H1 (cell line): ENCODE results near the gene GSDME. TPM values are rescaled to one million over a fixed set of nuclear protein-coding genes. Genes with fewer than 3 reads are reported as not detected.
A peak's percentile ranks its signal among the peaks of the same experiment; 100 is the strongest.

Experiments used
- CTCF ChIA-PET: fragments of 300-600 bp; sonication (Branson Sonifier 250); formaldehyde crosslinking; loops from one replicate; lab custom pipeline; 2021; ENCODE audit not compliant: partially characterized antibody; lab: Charles Lee
- POLR2A ChIA-PET: fragments of 300-600 bp; sonication (Branson Sonifier 250); formaldehyde crosslinking; loops from one replicate; lab custom pipeline; 2021; ENCODE audit warnings: inconsistent platforms; ENCODE audit not compliant: partially characterized antibody; lab: Charles Lee
- DNase-seq, 2 experiments: peaks; one replicate each; pipeline versions ENCODE4 v3.0.0 to v3.0.0-alpha.2; 2010 to 2022; ENCODE audit warnings: low spot score in 2 of 2, low read depth in 1 of 2, mixed read lengths in 1 of 2
- FAIRE-seq: peaks from 2 replicates; lab custom pipeline; 2011; peaks lifted over from hg19 to GRCh38; lab: Jason Lieb, UNC
- H2AFZ ChIP-seq: 2 replicates; pipeline ENCODE4 v1.8.1; 2012; ENCODE audit warnings: low read length, inconsistent platforms
- H2AK5ac ChIP-seq: 2 replicates; pipeline ENCODE4 v1.6.1; 2013; ENCODE audit warnings: low read depth, low read length
- H2BK120ac ChIP-seq: replicated peaks from 2 replicates; pipeline ENCODE3; 2013; ENCODE audit warnings: low read depth, low read length, inconsistent platforms
- H2BK12ac ChIP-seq: 2 replicates; pipeline ENCODE4 v1.6.1; 2013; ENCODE audit warnings: low read depth, low read length
- H2BK15ac ChIP-seq: 2 replicates; pipeline ENCODE4 v1.6.1; 2013; ENCODE audit warnings: low read length
- H2BK20ac ChIP-seq: 2 replicates; pipeline ENCODE4 v1.6.1; 2013; ENCODE audit warnings: low read length
- H2BK5ac ChIP-seq: 2 replicates; pipeline ENCODE4 v1.6.1; 2013; ENCODE audit warnings: low read depth, low read length
- H3K14ac ChIP-seq: 2 replicates; pipeline ENCODE4 v1.6.1; 2013; ENCODE audit warnings: inconsistent platforms; ENCODE audit not compliant: insufficient read length
- H3K18ac ChIP-seq: 2 replicates; pipeline ENCODE4 v1.6.1; 2013; ENCODE audit warnings: low read length; ENCODE audit errors: extremely low read depth
- H3K23ac ChIP-seq: 2 replicates; pipeline ENCODE4 v1.6.1; 2013; ENCODE audit warnings: inconsistent platforms; ENCODE audit not compliant: insufficient read length
- H3K23me2 ChIP-seq: 2 replicates; pipeline ENCODE4 v1.6.1; 2013; ENCODE audit warnings: low read depth, low read length
- H3K27ac ChIP-seq: 2 replicates; pipeline ENCODE4 v1.6.1; 2011; ENCODE audit warnings: low read depth, low read length, inconsistent platforms
- H3K27me3 ChIP-seq, 4 experiments: replicated peaks in 1 of 4; 1 replicate in 1 of 4; 2 replicates in 3 of 4; pipeline versions ENCODE4 v1.6.1 to v1.8.1; 2011 to 2013; ENCODE audit warnings: low read length in 3 of 4, mild to moderate bottlenecking in 3 of 4, inconsistent platforms in 2 of 4, mixed read lengths in 2 of 4, moderate library complexity in 1 of 4; ENCODE audit not compliant: control insufficient read depth in 3 of 4, insufficient read depth in 3 of 4; ENCODE audit errors: extremely low read depth in 1 of 4
- H3K36me3 ChIP-seq, 4 experiments: 2 replicates each; pipeline versions ENCODE4 v1.6.1 to v1.8.1; 2011 to 2013; ENCODE audit warnings: mild to moderate bottlenecking in 4 of 4, low read length in 3 of 4, moderate library complexity in 2 of 4, control low read depth in 1 of 4, inconsistent platforms in 1 of 4; ENCODE audit not compliant: insufficient read depth in 4 of 4, control insufficient read depth in 2 of 4
- H3K4ac ChIP-seq: replicated peaks from 2 replicates; pipeline ENCODE3; 2013; ENCODE audit warnings: low read length, low read depth, mixed read lengths, inconsistent platforms; ENCODE audit not compliant: insufficient read length
- H3K4me1 ChIP-seq, 4 experiments: replicated peaks in 1 of 4; 1 replicate in 1 of 4; 2 replicates in 3 of 4; pipeline versions ENCODE4 v1.6.1 to v1.8.1; 2011 to 2013; ENCODE audit warnings: low read length in 3 of 4, inconsistent platforms in 2 of 4, mixed read lengths in 1 of 4; ENCODE audit not compliant: insufficient read depth in 4 of 4, control insufficient read depth in 3 of 4
- H3K4me2 ChIP-seq, 2 experiments: 2 replicates each; pipeline versions ENCODE4 v1.6.1 to v1.8.1; 2011 to 2013; ENCODE audit warnings: low read depth in 2 of 2, low read length in 2 of 2, control low read depth in 1 of 2, inconsistent platforms in 1 of 2, mild to moderate bottlenecking in 1 of 2; ENCODE audit not compliant: insufficient read depth in 1 of 2
- H3K4me3 ChIP-seq, 4 experiments: fragments of 200-600, 300-600 bp in 1 of 4; sonication (generic), shearing (Covaris generic), sonication (Bioruptor Twin) in 1 of 4; 2 replicates each; pipeline versions ENCODE4 v1.5.1 to v1.8.1; 2011 to 2016; ENCODE audit warnings: low read length in 4 of 4, low read depth in 3 of 4, control low read depth in 2 of 4, inconsistent platforms in 2 of 4, mild to moderate bottlenecking in 2 of 4, mixed read lengths in 1 of 4, moderate library complexity in 1 of 4; ENCODE audit not compliant: insufficient read depth in 2 of 4; ENCODE audit errors: extremely low read depth in 1 of 4
- H3K56ac ChIP-seq: replicated peaks from 2 replicates; pipeline ENCODE3; 2013; ENCODE audit warnings: low read depth, mild to moderate bottlenecking, mixed read lengths, low read length, inconsistent platforms; ENCODE audit not compliant: insufficient read length
- H3K79me1 ChIP-seq: 2 replicates; pipeline ENCODE4 v1.6.1; 2013; ENCODE audit warnings: low read depth, low read length, control low read depth
- H3K79me2 ChIP-seq, 2 experiments: 2 replicates each; pipeline versions ENCODE4 v1.6.1 to v1.8.1; 2012 to 2013; ENCODE audit warnings: low read length in 2 of 2, mild to moderate bottlenecking in 2 of 2, inconsistent platforms in 1 of 2; ENCODE audit not compliant: insufficient read depth in 2 of 2, control insufficient read depth in 1 of 2
- H3K9ac ChIP-seq, 4 experiments: replicated peaks in 1 of 4; 1 replicate in 1 of 4; 2 replicates in 3 of 4; pipeline versions ENCODE4 v1.6.1 to v1.8.1; 2011 to 2013; ENCODE audit warnings: low read depth in 3 of 4, low read length in 3 of 4, control low read depth in 2 of 4, mild to moderate bottlenecking in 2 of 4, moderate library complexity in 2 of 4, inconsistent platforms in 1 of 4; ENCODE audit errors: extremely low read depth in 1 of 4
- H3K9me3 ChIP-seq, 2 experiments: 2 replicates each; pipeline versions ENCODE4 v1.6.1 to v1.8.1; 2012 to 2013; ENCODE audit warnings: mild to moderate bottlenecking in 2 of 2, moderate library complexity in 2 of 2, control low read depth in 1 of 2, inconsistent platforms in 1 of 2, low read depth in 1 of 2, low read length in 1 of 2, mixed read lengths in 1 of 2; ENCODE audit not compliant: insufficient read depth in 2 of 2
- H4K20me1 ChIP-seq, 2 experiments: replicated peaks in 1 of 2; 2 replicates each; pipeline versions ENCODE3 to v1.8.1; 2011 to 2013; ENCODE audit warnings: inconsistent platforms in 2 of 2, low read length in 2 of 2, mild to moderate bottlenecking in 1 of 2; ENCODE audit not compliant: insufficient read depth in 2 of 2, control insufficient read depth in 1 of 2
- H4K5ac ChIP-seq: 2 replicates; pipeline ENCODE4 v1.6.1; 2013; ENCODE audit warnings: low read length, low read depth, mixed read lengths, inconsistent platforms; ENCODE audit not compliant: insufficient read length
- H4K8ac ChIP-seq: 2 replicates; pipeline ENCODE4 v1.8.0; 2013; ENCODE audit warnings: mild to moderate bottlenecking, moderate library complexity, low read length, inconsistent platforms; ENCODE audit not compliant: insufficient read depth; ENCODE audit errors: extremely low read depth
- H4K91ac ChIP-seq: replicated peaks from 2 replicates; pipeline ENCODE3; 2013; ENCODE audit warnings: low read length, mixed read lengths, inconsistent platforms; ENCODE audit not compliant: insufficient read length
- KDM4A ChIP-seq: IDR thresholded peaks from one replicate; pipeline ENCODE4 v1.7.1; 2012; ENCODE audit warnings: low read depth, mild to moderate bottlenecking, moderate library complexity, low read length, inconsistent platforms; ENCODE audit not compliant: severe bottlenecking
- PHF8 ChIP-seq: fragments of 200-600 bp; sonication (generic); conservative IDR thresholded peaks from 2 replicates; pipeline ENCODE4 v1.7.1; 2012; ENCODE audit warnings: low read depth, mild to moderate bottlenecking, inconsistent platforms, low read length, moderate library complexity
- RBBP5 ChIP-seq: IDR thresholded peaks from 2 replicates; pipeline ENCODE4 v1.7.1; 2012; ENCODE audit warnings: low read depth, mild to moderate bottlenecking, inconsistent platforms, low read length, moderate library complexity, borderline replicate concordance
- SUZ12 ChIP-seq: fragments of 200-600 bp; sonication (generic); IDR thresholded peaks from 2 replicates; pipeline ENCODE4 v1.6.1; 2012; ENCODE audit warnings: mild to moderate bottlenecking, inconsistent platforms, low read length, moderate library complexity, mixed read lengths
- WGBS, 2 experiments: shearing (Covaris generic) in 1 of 2; methylation state at CpG; one replicate each; pipeline versions ENCODE4 v1.1.6 to v1.1.7; 2013 to 2015; ENCODE audit warnings: low lambda C conversion rate in 2 of 2, mixed read lengths in 2 of 2, inconsistent platforms in 1 of 2, low coverage in 1 of 2, missing lambda C conversion rate in 1 of 2; ENCODE audit not compliant: insufficient replicate concordance in 2 of 2, insufficient coverage in 1 of 2, insufficient read length in 1 of 2; ENCODE audit errors: extremely low coverage in 1 of 2, missing lambda C conversion rate in 1 of 2; 5-methylcytosine and 5-hydroxymethylcytosine counted together
- long read RNA-seq, 2 experiments: library from RNA in 1 of 2; library from capped mRNA in 1 of 2; stranded (forward); transcript quantifications; one replicate each; pipeline ENCODE4 v2.0.0, GENCODE V29; 2021; ENCODE audit warnings: inconsistent platforms in 1 of 2
- polyA minus RNA-seq, 3 experiments: library from RNA; depleted of rRNA, polyadenylated mRNA; stranded (reverse); fragments of >200 nt; gene quantifications; 1 replicate in 2 of 3; 2 replicates in 1 of 3; pipeline ENCODE4 v1.2.3, GENCODE V29; 2011
- polyA plus RNA-seq, 7 experiments: library from polyadenylated mRNA; depleted of rRNA in 3 of 7; stranded (reverse) in 5 of 7; unstranded in 2 of 7; fragments of >200 nt in 5 of 7; fragments of 200-250 nt in 2 of 7; gene quantifications; 1 replicate in 5 of 7; 2 replicates in 1 of 7; 4 replicates in 1 of 7; pipeline versions ENCODE4 v1.2.1 to v1.2.3, GENCODE V29; 2011 to 2013; ENCODE audit warnings: missing spikeins in 2 of 7, mixed read lengths in 2 of 7
- total RNA-seq: library from RNA; stranded (reverse); fragmentation: NEBNext Ultra II Directional; extraction: Animal tissue kit (Norgen Biotek cat#: 25700); gene quantifications from 2 replicates; pipeline ENCODE4 v1.2.1, GENCODE V29; 2021
- TF ChIP-seq, protein P1 (sequence below): IDR thresholded peaks from 2 replicates; pipeline ENCODE4 v1.6.1; 2011; ENCODE audit warnings: low read depth, mild to moderate bottlenecking, low read length; ENCODE audit not compliant: insufficient read depth

GSDME gene
- total RNA-seq (7.6 and 8.5 TPM in 2 replicates), polyA plus RNA-seq (2011; rRNA removed) (5.4 and 6.7 TPM in 2 replicates), polyA minus RNA-seq (2011; rRNA and poly(A)+ RNA removed) (15.1 and 17.2 TPM in 2 replicates)
- 9.3 TPM for polyA plus RNA-seq (2011; cell fraction: cytosol; rRNA removed)
- polyA plus RNA-seq (2011; cell fraction: nucleus; rRNA removed): 7.5 TPM
- polyA plus RNA-seq (2012, experiment 1 of 2): 7.0 to 10.0 TPM (median 8.1 TPM) in 4 replicates
- 3.9 TPM for polyA plus RNA-seq (2012, experiment 2 of 2)
- polyA plus RNA-seq (2013, experiment 1 of 2): 4.4 TPM
- polyA plus RNA-seq (2013, experiment 2 of 2): 3.2 TPM
- 6.8 TPM for polyA minus RNA-seq (2011; cell fraction: cytosol; rRNA and poly(A)+ RNA removed)
- polyA minus RNA-seq (2011; cell fraction: nucleus; rRNA and poly(A)+ RNA removed): 8.1 TPM
- long read RNA-seq, experiment 1, full-length matches to known transcripts: 1 of 4 reads
- long read RNA-seq, experiment 1, partial matches to known transcripts: 2 of 4 reads
- long read RNA-seq, experiment 1, other reads (novel, unspliced or antisense): 1 of 4 reads
- long read RNA-seq, experiment 2, partial matches to known transcripts: 0 of 1 reads
- long read RNA-seq, experiment 2, other reads (novel, unspliced or antisense): 0 of 1 reads

DNA sequence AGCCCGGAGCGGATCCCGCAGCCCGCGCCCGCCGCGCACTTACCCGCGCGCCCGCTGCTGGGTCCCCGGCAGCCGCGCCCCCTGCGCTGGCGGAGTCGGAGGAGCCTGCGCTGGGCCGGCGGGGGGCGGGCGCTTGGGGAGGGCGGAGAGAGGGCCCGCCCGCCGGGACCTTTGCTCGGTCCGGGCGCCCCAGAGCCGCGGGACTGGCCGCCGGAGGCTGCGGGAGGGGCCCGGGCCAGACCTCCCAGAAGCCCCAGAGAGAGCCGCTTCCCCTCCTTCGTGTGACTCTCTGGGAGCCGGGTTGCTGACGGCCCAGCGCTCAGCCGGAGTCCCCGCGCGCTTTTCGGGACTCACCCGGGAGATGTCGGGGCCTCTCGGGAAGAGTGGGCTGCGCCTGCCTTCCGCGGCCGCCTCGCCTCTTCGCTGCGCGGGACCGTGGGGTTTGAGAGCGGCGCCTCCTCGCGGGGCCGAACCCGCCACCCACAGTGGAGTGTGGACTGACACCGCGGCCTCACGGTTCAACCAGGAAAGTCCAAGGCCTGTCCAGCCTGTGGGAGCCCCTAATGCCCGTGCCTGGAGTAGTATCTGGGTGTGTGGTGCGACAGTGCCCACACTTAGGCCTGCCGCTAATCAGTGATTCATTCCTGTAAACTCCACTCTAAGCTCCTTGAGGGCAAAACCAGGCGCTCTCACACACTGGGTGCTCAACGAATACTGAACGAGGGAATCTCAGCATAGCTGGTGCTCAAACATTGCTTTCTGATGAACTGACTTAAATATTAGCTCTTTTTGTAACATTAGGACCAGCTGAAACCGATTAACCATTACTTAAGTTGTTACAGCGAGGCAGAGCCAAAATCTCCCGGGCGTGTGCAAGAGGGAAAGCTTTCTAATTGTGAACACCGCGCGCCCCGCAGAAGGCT, at the start of gene GSDME:
Gene GSDME, minus strand, starts transcription at position 112 of the 923 bp plus-strand sequence. CDS start 7,690 bp downstream, outside the sequence.
- Histone ChIP-seq H3K23ac (no peak within 1 kb of the TSS), H3K9ac (peak within 1 kb of the TSS in 3 of 4 experiments; percentile 34 to 56 (median 36); a peak in 5 of 7 replicates), H3K79me1 (no peaks in the 10 kb centered on the region), H4K8ac (peak within 1 kb of the TSS; percentile 45), H4K20me1 (no peaks in the 10 kb centered on the region), H3K14ac (no peak within 1 kb of the TSS), H3K4me1 (peaks cover 0 to 7% (median 4%) of the 10 kb centered on the region in 4 experiments; a peak in 6 of 7 replicates), H3K36me3 (no peaks in the 10 kb centered on the region), H2BK20ac (no peak within 1 kb of the TSS), H3K56ac (no peak within 1 kb of the TSS), H3K9me3 (no peaks in the 10 kb centered on the region), H3K18ac (peak within 1 kb of the TSS; percentile 61; the same call in 1 of the 2 replicates), H4K5ac (no peak within 1 kb of the TSS), H3K23me2 (peaks cover 12% of the 10 kb centered on the region; the same call in 1 of the 2 replicates), H3K4me3 (peak within 1 kb of the TSS; percentile 42 to 79 (median 60)), H4K91ac (peak within 1 kb of the TSS; percentile 72), H3K27me3 (peaks cover 6 to 41% (median 30%) of the 10 kb centered on the region in 4 experiments), H2AK5ac (no peak within 1 kb of the TSS), H3K79me2 (no peaks in the 10 kb centered on the region), H2BK15ac (peak within 1 kb of the TSS; percentile 62), H2BK12ac (peak within 1 kb of the TSS; percentile 44; the same call in 1 of the 2 replicates), H3K4me2 (peak within 1 kb of the TSS; percentile 74 to 89), H2BK5ac (no peak within 1 kb of the TSS), H2AFZ (peak within 1 kb of the TSS; percentile 91), H3K4ac (peak within 1 kb of the TSS; percentile 21), H2BK120ac (no peak within 1 kb of the TSS), H3K27ac (no peak within 1 kb of the TSS)
- 27% methylated on average over 32 of the region's 81 CpGs; no CpG with 5 or more reads in 1 of the 2 experiments for WGBS, 2 experiments
- FAIRE-seq: no peak
- ChIA-PET POLR2A (interaction anchor here (0.7 to 1.7 kb wide), 8 partner anchors 8 to 367 kb away, joined by 3 to 5 read pairs (median 4); no protein-coding TSS in a partner anchor), CTCF (interaction anchor here (0.5 to 1.3 kb wide), 6 partner anchors 11 to 469 kb away, joined by 3 to 5 read pairs (median 3); no protein-coding TSS in a partner anchor)
- peak in 1 of 2 experiments; percentile 82 for DNase-seq
- TF ChIP-seq KDM4A: peak; percentile 19
- 0 out of 2 replicates have a peak, but pooled peaks have one; percentile 12 for TF ChIP-seq RBBP5
- TF ChIP-seq PHF8: peak; percentile 18; the same call in 1 of the 2 replicates
- peak; percentile 61; the same call in 1 of the 2 replicates for TF ChIP-seq SUZ12
- TF ChIP-seq, protein P1, sequence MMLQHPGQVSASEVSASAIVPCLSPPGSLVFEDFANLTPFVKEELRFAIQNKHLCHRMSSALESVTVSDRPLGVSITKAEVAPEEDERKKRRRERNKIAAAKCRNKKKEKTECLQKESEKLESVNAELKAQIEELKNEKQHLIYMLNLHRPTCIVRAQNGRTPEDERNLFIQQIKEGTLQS: no peak
